IMR-90 (cell line): ENCODE results near the gene CD276. TPM values are rescaled to one million over a fixed set of nuclear protein-coding genes. Genes with fewer than 3 reads are reported as not detected.

Source experiments
- ATAC-seq: fragments of 200-7000 bp; cut with Tn5 transposase; 2 replicates; pipeline ENCODE4 v1.9.1; 2020; ENCODE audit warnings: low read depth, mild to moderate bottlenecking, moderate library complexity
- BruUV-seq: library from RNA; stranded (reverse); fragments of 400-500 nt; replicated peaks from 2 replicates; lab custom pipeline; 2021; lab: Mats Ljungman, UMichigan
- CTCF ChIA-PET: fragments of 300-600 bp; formaldehyde crosslinking; extraction: SDS; loops from one replicate; lab custom pipeline; 2021; ENCODE audit warnings: antibody characterized with exemption; lab: Yijun Ruan, JAX
- POLR2A ChIA-PET: fragments of 300-600 bp; sonication (Branson Sonifier 250); formaldehyde crosslinking; loops from one replicate; lab custom pipeline; 2022; ENCODE audit warnings: antibody characterized with exemption; ENCODE audit not compliant: unreplicated experiment; lab: Charles Lee
- DNase-seq: peaks from one replicate; pipeline ENCODE4 v3.0.0; 2013
- H2AFZ ChIP-seq: replicated peaks from 2 replicates; pipeline ENCODE3; 2013; ENCODE audit warnings: low read length, mild to moderate bottlenecking; ENCODE audit not compliant: poor library complexity
- H2AK5ac ChIP-seq: 2 replicates; pipeline ENCODE4 v1.6.1; 2013; ENCODE audit warnings: low read depth, low read length, inconsistent platforms
- H2AK9ac ChIP-seq: replicated peaks from 2 replicates; pipeline ENCODE3; 2013; ENCODE audit warnings: mild to moderate bottlenecking, low read depth, low read length, moderate library complexity; ENCODE audit not compliant: poor library complexity
- H2BK120ac ChIP-seq: 2 replicates; pipeline ENCODE4 v1.6.1; 2013; ENCODE audit warnings: low read depth, low read length, inconsistent platforms
- H2BK15ac ChIP-seq: 3 replicates; pipeline ENCODE4 v1.6.1; 2013; ENCODE audit warnings: low read depth, low read length, inconsistent platforms
- H2BK20ac ChIP-seq: 2 replicates; pipeline ENCODE4 v1.6.1; 2013; ENCODE audit warnings: low read depth, mild to moderate bottlenecking, inconsistent platforms, low read length, moderate library complexity
- H2BK5ac ChIP-seq: 2 replicates; pipeline ENCODE4 v1.6.1; 2013; ENCODE audit warnings: mild to moderate bottlenecking, low read depth, low read length, inconsistent platforms; ENCODE audit not compliant: poor library complexity, severe bottlenecking
- H3K14ac ChIP-seq: replicated peaks from 2 replicates; pipeline ENCODE4 v1.6.1; 2013; ENCODE audit warnings: low read depth, low read length, inconsistent platforms
- H3K18ac ChIP-seq: 2 replicates; pipeline ENCODE4 v1.6.1; 2013; ENCODE audit warnings: low read depth, low read length, control low read depth
- H3K23ac ChIP-seq: 2 replicates; pipeline ENCODE4 v1.6.1; 2013; ENCODE audit warnings: low read depth, low read length, inconsistent platforms
- H3K27ac ChIP-seq: 2 replicates; pipeline ENCODE4 v1.5.1; 2013; ENCODE audit warnings: mild to moderate bottlenecking, control low read depth, low read length; ENCODE audit not compliant: insufficient read depth
- H3K27me3 ChIP-seq: 2 replicates; pipeline ENCODE4 v1.6.1; 2013; ENCODE audit warnings: low read length; ENCODE audit not compliant: control insufficient read depth, insufficient read depth
- H3K36me3 ChIP-seq: 2 replicates; pipeline ENCODE4 v1.6.1; 2013; ENCODE audit warnings: low read length, mixed read lengths; ENCODE audit not compliant: control insufficient read depth, insufficient read depth
- H3K4ac ChIP-seq: 2 replicates; pipeline ENCODE4 v1.6.1; 2013; ENCODE audit warnings: low read depth, low read length, inconsistent platforms
- H3K4me1 ChIP-seq: 2 replicates; pipeline ENCODE4 v1.6.1; 2013; ENCODE audit warnings: low read length, mixed read lengths; ENCODE audit not compliant: control insufficient read depth, insufficient read depth
- H3K4me2 ChIP-seq: 2 replicates; pipeline ENCODE4 v1.6.1; 2013; ENCODE audit warnings: low read depth, mild to moderate bottlenecking, control low read depth, low read length, moderate library complexity
- H3K4me3 ChIP-seq: 2 replicates; pipeline ENCODE4 v1.5.1; 2013; ENCODE audit warnings: low read depth, mild to moderate bottlenecking, control low read depth, low read length, moderate library complexity; ENCODE audit not compliant: insufficient read depth
- H3K56ac ChIP-seq: 2 replicates; pipeline ENCODE4 v1.6.1; 2013; ENCODE audit warnings: low read length, inconsistent platforms; ENCODE audit not compliant: insufficient read depth; ENCODE audit errors: extremely low read depth
- H3K79me1 ChIP-seq, 2 experiments: 2 replicates each; pipeline ENCODE4 v1.6.1; 2013; ENCODE audit warnings: low read length in 2 of 2, inconsistent platforms in 1 of 2, low read depth in 1 of 2
- H3K9ac ChIP-seq: 2 replicates; pipeline ENCODE4 v1.6.1; 2013; ENCODE audit warnings: low read depth, low read length, control low read depth
- H3K9me1 ChIP-seq: 2 replicates; pipeline ENCODE4 v1.6.1; 2013; ENCODE audit warnings: low read length, inconsistent platforms; ENCODE audit not compliant: insufficient read depth
- H3K9me3 ChIP-seq: 2 replicates; pipeline ENCODE4 v1.6.1; 2013; ENCODE audit warnings: low read length; ENCODE audit not compliant: control insufficient read depth, insufficient read depth
- H4K20me1 ChIP-seq: 2 replicates; pipeline ENCODE4 v1.6.1; 2013; ENCODE audit warnings: low read length, inconsistent platforms; ENCODE audit not compliant: insufficient read depth
- H4K5ac ChIP-seq: 2 replicates; pipeline ENCODE4 v1.6.1; 2013; ENCODE audit warnings: mild to moderate bottlenecking, low read depth, low read length, control low read depth
- H4K8ac ChIP-seq, 2 experiments: 2 replicates each; pipeline ENCODE4 v1.6.1; 2013; ENCODE audit warnings: low read depth in 2 of 2, low read length in 2 of 2, control low read depth in 1 of 2, inconsistent platforms in 1 of 2
- H4K91ac ChIP-seq: 2 replicates; pipeline ENCODE4 v1.6.1; 2013; ENCODE audit warnings: low read depth, low read length, inconsistent platforms; ENCODE audit not compliant: insufficient read depth
- CHD1 ChIP-seq: IDR thresholded peaks from 2 replicates; pipeline ENCODE4 v1.6.1; 2012; ENCODE audit warnings: low read depth, low read length, improper control_type of control experiment
- ELK1 ChIP-seq: fragments of 150-350 bp; IDR thresholded peaks from 2 replicates; pipeline ENCODE4 v1.6.1; 2016; ENCODE audit warnings: low read depth, mild to moderate bottlenecking, low read length, moderate library complexity, borderline replicate concordance
- MAFK ChIP-seq: IDR thresholded peaks from 2 replicates; pipeline ENCODE4 v1.6.1; 2012; ENCODE audit warnings: low read depth, low read length, improper control_type of control experiment
- MXI1 ChIP-seq: IDR thresholded peaks from 2 replicates; pipeline ENCODE4 v1.6.1; 2012; ENCODE audit warnings: low read depth, mild to moderate bottlenecking, low read length, moderate library complexity, borderline replicate concordance
- RCOR1 ChIP-seq: IDR thresholded peaks from 2 replicates; pipeline ENCODE4 v1.6.1; 2012; ENCODE audit warnings: mild to moderate bottlenecking, low read length, improper control_type of control experiment; ENCODE audit not compliant: insufficient replicate concordance
- RFX5 ChIP-seq: IDR thresholded peaks from 2 replicates; pipeline ENCODE4 v1.8.0; 2012; ENCODE audit warnings: low read depth, mild to moderate bottlenecking, low read length, moderate library complexity
- SMC3 ChIP-seq: fragments of 150-350 bp; IDR thresholded peaks from 2 replicates; pipeline ENCODE4 v1.6.1; 2016; ENCODE audit warnings: low read depth, mild to moderate bottlenecking, antibody characterized with exemption, low read length, moderate library complexity
- USF2 ChIP-seq: fragments of 150-350 bp; IDR thresholded peaks from 2 replicates; pipeline ENCODE4 v1.6.1; 2017; ENCODE audit warnings: mild to moderate bottlenecking, antibody characterized with exemption, low read length, low read depth
- WGBS, 2 experiments: methylation state at CpG; one replicate each; pipeline versions ENCODE4 v1.1.5 to v1.1.7; 2013; ENCODE audit warnings: missing lambda C conversion rate in 2 of 2; ENCODE audit not compliant: insufficient read length in 1 of 2; ENCODE audit errors: extremely low coverage in 2 of 2; 5-methylcytosine and 5-hydroxymethylcytosine counted together
- dilution Hi-C: fragments of 300-500 bp; cut with HindIII; formaldehyde crosslinking; loops from one replicate; pipeline ENCODE4 v1.14.3; 2018; ENCODE audit warnings: low sequenced_read_pairs; ENCODE audit not compliant: unreplicated experiment
- in situ Hi-C: fragments of 300-500 bp; cut with MboI; formaldehyde crosslinking; loops from 3 replicates; pipeline ENCODE4 v1.14.3; 2019; ENCODE audit warnings: low sequenced_read_pairs, inconsistent platforms, mixed read lengths
- intact Hi-C: fragments of 100-400 bp; cut with micrococcal nuclease; formaldehyde crosslinking; loops from 2 replicates; pipeline ENCODE4 v1.10.0; 2022
- polyA plus RNA-seq, 3 experiments: library from polyadenylated mRNA; depleted of rRNA; stranded (reverse); fragments of >200 nt; gene quantifications; 2 replicates each; pipeline ENCODE4 v1.2.3, GENCODE V29; 2012; ENCODE audit warnings: low replicate concordance in 1 of 3
- total RNA-seq: library from RNA; depleted of rRNA; stranded (reverse); fragments of >200 nt; gene quantifications from 2 replicates; pipeline ENCODE4 v1.2.3, GENCODE V29; 2012

Gene CD276
- total and polyA plus RNA-seq, 2 of the 4 experiments (the other 2 are of a cell fraction), result 30.8 to 149 TPM

- in situ Hi-C loops (no loop called here), intact Hi-C loops (no loop called here), dilution Hi-C loops (no loop called here)
- no peak overlapping the region for H2BK5ac ChIP-seq
- peaks cover 3% of the 10 kb centered on the region; the same call in 1 of the 2 replicates for H3K9me1 ChIP-seq
- no peak overlapping the region for H2BK20ac ChIP-seq
- H4K5ac ChIP-seq, result no peak overlapping the region
- no peak overlapping the region for H2AK9ac ChIP-seq
- WGBS, 2 experiments, result 80% methylated on average over 2 of the region's 5 CpGs; no CpG with 5 or more reads in 1 of the 2 experiments
- DNase-seq (no peak), ATAC-seq (no peak)
- no peak overlapping the region for H3K4me3 ChIP-seq
- H3K23ac ChIP-seq, result no peak overlapping the region
- no peaks in the 10 kb centered on the region; the same call in none of the 2 replicates for H4K20me1 ChIP-seq
- H3K36me3 ChIP-seq, result no peaks in the 10 kb centered on the region
- BruUV-seq, result no TSS peak
- no peak overlapping the region for H3K4me2 ChIP-seq
- no peak overlapping the region for H2AK5ac ChIP-seq
- H3K14ac ChIP-seq, result no peak overlapping the region
- H3K9me3 ChIP-seq, result peaks cover 2% of the 10 kb centered on the region; the same call in 1 of the 2 replicates
- H3K27me3 ChIP-seq, result peaks cover 78% of the 10 kb centered on the region
- ChIA-PET POLR2A (no interaction called here), CTCF (no interaction called here)
- H3K4ac ChIP-seq, result no peak overlapping the region
- H3K18ac ChIP-seq, result no peak overlapping the region
- no peak overlapping the region for H4K91ac ChIP-seq
- H3K9ac ChIP-seq, result no peak overlapping the region
- H2BK15ac ChIP-seq, result no peak overlapping the region
- no peak for TF ChIP-seq RCOR1
- no peak for TF ChIP-seq USF2
- no peak for TF ChIP-seq CHD1
- no peak for TF ChIP-seq SMC3
- no peak for TF ChIP-seq RFX5
- no peak for TF ChIP-seq MXI1
- no peak for TF ChIP-seq ELK1
- no peak for TF ChIP-seq MAFK
- H3K27ac ChIP-seq, result no peak overlapping the region
- no peaks in the 10 kb centered on the region for H3K4me1 ChIP-seq
- H2BK120ac ChIP-seq, result no peak overlapping the region
- H2AFZ ChIP-seq, result no peak overlapping the region
- H3K56ac ChIP-seq, result no peak overlapping the region
- no peaks in the 10 kb centered on the region for H3K79me1 ChIP-seq
- H4K8ac ChIP-seq, result no peak overlapping the region
These were observed 71.3 kb downstream of the CD276 start for GRCh38 chr15:73755481-73755880.
